H1 (cell line): Measurements from ENCODE around the gene PKD1. TPM values are rescaled to one million over a fixed set of nuclear protein-coding genes. Genes with fewer than 3 reads are reported as not detected.

Experiments
- CTCF ChIA-PET: fragments of 300-600 bp; sonication (Branson Sonifier 250); formaldehyde crosslinking; loops from one replicate; lab custom pipeline; 2021; ENCODE audit not compliant: partially characterized antibody; lab: Charles Lee
- POLR2A ChIA-PET: fragments of 300-600 bp; sonication (Branson Sonifier 250); formaldehyde crosslinking; loops from one replicate; lab custom pipeline; 2021; ENCODE audit warnings: inconsistent platforms; ENCODE audit not compliant: partially characterized antibody; lab: Charles Lee
- DNase-seq, 2 experiments: peaks; one replicate each; pipeline versions ENCODE4 v3.0.0 to v3.0.0-alpha.2; 2010 to 2022; ENCODE audit warnings: low spot score in 2 of 2, low read depth in 1 of 2, mixed read lengths in 1 of 2
- FAIRE-seq: peaks from 2 replicates; lab custom pipeline; 2011; peaks lifted over from hg19 to GRCh38; lab: Jason Lieb, UNC
- H2AFZ ChIP-seq: 2 replicates; pipeline ENCODE4 v1.8.1; 2012; ENCODE audit warnings: low read length, inconsistent platforms
- H2AK5ac ChIP-seq: 2 replicates; pipeline ENCODE4 v1.6.1; 2013; ENCODE audit warnings: low read depth, low read length
- H2BK120ac ChIP-seq: replicated peaks from 2 replicates; pipeline ENCODE3; 2013; ENCODE audit warnings: low read depth, low read length, inconsistent platforms
- H2BK12ac ChIP-seq: 2 replicates; pipeline ENCODE4 v1.6.1; 2013; ENCODE audit warnings: low read depth, low read length
- H2BK15ac ChIP-seq: 2 replicates; pipeline ENCODE4 v1.6.1; 2013; ENCODE audit warnings: low read length
- H2BK20ac ChIP-seq: 2 replicates; pipeline ENCODE4 v1.6.1; 2013; ENCODE audit warnings: low read length
- H2BK5ac ChIP-seq: 2 replicates; pipeline ENCODE4 v1.6.1; 2013; ENCODE audit warnings: low read depth, low read length
- H3K14ac ChIP-seq: 2 replicates; pipeline ENCODE4 v1.6.1; 2013; ENCODE audit warnings: inconsistent platforms; ENCODE audit not compliant: insufficient read length
- H3K18ac ChIP-seq: 2 replicates; pipeline ENCODE4 v1.6.1; 2013; ENCODE audit warnings: low read length; ENCODE audit errors: extremely low read depth
- H3K23ac ChIP-seq: 2 replicates; pipeline ENCODE4 v1.6.1; 2013; ENCODE audit warnings: inconsistent platforms; ENCODE audit not compliant: insufficient read length
- H3K23me2 ChIP-seq: 2 replicates; pipeline ENCODE4 v1.6.1; 2013; ENCODE audit warnings: low read depth, low read length
- H3K27ac ChIP-seq: 2 replicates; pipeline ENCODE4 v1.6.1; 2011; ENCODE audit warnings: low read depth, low read length, inconsistent platforms
- H3K27me3 ChIP-seq, 4 experiments: replicated peaks in 1 of 4; 1 replicate in 1 of 4; 2 replicates in 3 of 4; pipeline versions ENCODE4 v1.6.1 to v1.8.1; 2011 to 2013; ENCODE audit warnings: low read length in 3 of 4, mild to moderate bottlenecking in 3 of 4, inconsistent platforms in 2 of 4, mixed read lengths in 2 of 4, moderate library complexity in 1 of 4; ENCODE audit not compliant: control insufficient read depth in 3 of 4, insufficient read depth in 3 of 4; ENCODE audit errors: extremely low read depth in 1 of 4
- H3K36me3 ChIP-seq, 4 experiments: 2 replicates each; pipeline versions ENCODE4 v1.6.1 to v1.8.1; 2011 to 2013; ENCODE audit warnings: mild to moderate bottlenecking in 4 of 4, low read length in 3 of 4, moderate library complexity in 2 of 4, control low read depth in 1 of 4, inconsistent platforms in 1 of 4; ENCODE audit not compliant: insufficient read depth in 4 of 4, control insufficient read depth in 2 of 4
- H3K4ac ChIP-seq: replicated peaks from 2 replicates; pipeline ENCODE3; 2013; ENCODE audit warnings: low read length, low read depth, mixed read lengths, inconsistent platforms; ENCODE audit not compliant: insufficient read length
- H3K4me1 ChIP-seq, 4 experiments: replicated peaks in 1 of 4; 1 replicate in 1 of 4; 2 replicates in 3 of 4; pipeline versions ENCODE4 v1.6.1 to v1.8.1; 2011 to 2013; ENCODE audit warnings: low read length in 3 of 4, inconsistent platforms in 2 of 4, mixed read lengths in 1 of 4; ENCODE audit not compliant: insufficient read depth in 4 of 4, control insufficient read depth in 3 of 4
- H3K4me2 ChIP-seq, 2 experiments: 2 replicates each; pipeline versions ENCODE4 v1.6.1 to v1.8.1; 2011 to 2013; ENCODE audit warnings: low read depth in 2 of 2, low read length in 2 of 2, control low read depth in 1 of 2, inconsistent platforms in 1 of 2, mild to moderate bottlenecking in 1 of 2; ENCODE audit not compliant: insufficient read depth in 1 of 2
- H3K4me3 ChIP-seq, 4 experiments: fragments of 200-600, 300-600 bp in 1 of 4; sonication (generic), shearing (Covaris generic), sonication (Bioruptor Twin) in 1 of 4; 2 replicates each; pipeline versions ENCODE4 v1.5.1 to v1.8.1; 2011 to 2016; ENCODE audit warnings: low read length in 4 of 4, low read depth in 3 of 4, control low read depth in 2 of 4, inconsistent platforms in 2 of 4, mild to moderate bottlenecking in 2 of 4, mixed read lengths in 1 of 4, moderate library complexity in 1 of 4; ENCODE audit not compliant: insufficient read depth in 2 of 4; ENCODE audit errors: extremely low read depth in 1 of 4
- H3K56ac ChIP-seq: replicated peaks from 2 replicates; pipeline ENCODE3; 2013; ENCODE audit warnings: low read depth, mild to moderate bottlenecking, mixed read lengths, low read length, inconsistent platforms; ENCODE audit not compliant: insufficient read length
- H3K79me1 ChIP-seq: 2 replicates; pipeline ENCODE4 v1.6.1; 2013; ENCODE audit warnings: low read depth, low read length, control low read depth
- H3K79me2 ChIP-seq, 2 experiments: 2 replicates each; pipeline versions ENCODE4 v1.6.1 to v1.8.1; 2012 to 2013; ENCODE audit warnings: low read length in 2 of 2, mild to moderate bottlenecking in 2 of 2, inconsistent platforms in 1 of 2; ENCODE audit not compliant: insufficient read depth in 2 of 2, control insufficient read depth in 1 of 2
- H3K9ac ChIP-seq, 4 experiments: replicated peaks in 1 of 4; 1 replicate in 1 of 4; 2 replicates in 3 of 4; pipeline versions ENCODE4 v1.6.1 to v1.8.1; 2011 to 2013; ENCODE audit warnings: low read depth in 3 of 4, low read length in 3 of 4, control low read depth in 2 of 4, mild to moderate bottlenecking in 2 of 4, moderate library complexity in 2 of 4, inconsistent platforms in 1 of 4; ENCODE audit errors: extremely low read depth in 1 of 4
- H3K9me3 ChIP-seq, 2 experiments: 2 replicates each; pipeline versions ENCODE4 v1.6.1 to v1.8.1; 2012 to 2013; ENCODE audit warnings: mild to moderate bottlenecking in 2 of 2, moderate library complexity in 2 of 2, control low read depth in 1 of 2, inconsistent platforms in 1 of 2, low read depth in 1 of 2, low read length in 1 of 2, mixed read lengths in 1 of 2; ENCODE audit not compliant: insufficient read depth in 2 of 2
- H4K20me1 ChIP-seq, 2 experiments: replicated peaks in 1 of 2; 2 replicates each; pipeline versions ENCODE3 to v1.8.1; 2011 to 2013; ENCODE audit warnings: inconsistent platforms in 2 of 2, low read length in 2 of 2, mild to moderate bottlenecking in 1 of 2; ENCODE audit not compliant: insufficient read depth in 2 of 2, control insufficient read depth in 1 of 2
- H4K5ac ChIP-seq: 2 replicates; pipeline ENCODE4 v1.6.1; 2013; ENCODE audit warnings: low read length, low read depth, mixed read lengths, inconsistent platforms; ENCODE audit not compliant: insufficient read length
- H4K8ac ChIP-seq: 2 replicates; pipeline ENCODE4 v1.8.0; 2013; ENCODE audit warnings: mild to moderate bottlenecking, moderate library complexity, low read length, inconsistent platforms; ENCODE audit not compliant: insufficient read depth; ENCODE audit errors: extremely low read depth
- H4K91ac ChIP-seq: replicated peaks from 2 replicates; pipeline ENCODE3; 2013; ENCODE audit warnings: low read length, mixed read lengths, inconsistent platforms; ENCODE audit not compliant: insufficient read length
- CBX5 ChIP-seq: fragments of 300-800, 300-1000 bp; sonication (generic); IDR thresholded peaks from 2 replicates; pipeline ENCODE4 v1.7.1; 2016; ENCODE audit warnings: antibody characterized with exemption, low read length, low read depth
- CEBPB ChIP-seq: IDR thresholded peaks from 2 replicates; pipeline ENCODE4 v1.6.1; 2012; ENCODE audit warnings: low read depth, low read length
- CHD1 ChIP-seq: IDR thresholded peaks from 2 replicates; pipeline ENCODE4 v1.6.1; 2012; ENCODE audit warnings: low read depth, low read length, improper control_type of control experiment
- CHD2 ChIP-seq: IDR thresholded peaks from 2 replicates; pipeline ENCODE4 v1.6.1; 2012; ENCODE audit warnings: low read length, improper control_type of control experiment
- EZH2 ChIP-seq: fragments of 200-600 bp; sonication (generic); IDR thresholded peaks from 2 replicates; pipeline ENCODE4 v1.7.1; 2012; ENCODE audit warnings: low read depth, mild to moderate bottlenecking, moderate library complexity, low read length, inconsistent platforms; ENCODE audit not compliant: severe bottlenecking
- GTF2F1 ChIP-seq: IDR thresholded peaks from 2 replicates; pipeline ENCODE4 v1.6.1; 2012; ENCODE audit warnings: low read depth, low read length, improper control_type of control experiment, borderline replicate concordance
- KDM5A ChIP-seq: fragments of 200-600 bp; IDR thresholded peaks from 2 replicates; pipeline ENCODE4 v1.7.1; 2012; ENCODE audit warnings: mild to moderate bottlenecking, low read length, inconsistent platforms, mixed read lengths
- RFX5 ChIP-seq: IDR thresholded peaks from 2 replicates; pipeline ENCODE4 v1.6.1; 2011; ENCODE audit warnings: low read depth, low read length, improper control_type of control experiment, borderline replicate concordance
- RXRA ChIP-seq: IDR thresholded peaks from 2 replicates; pipeline ENCODE4 v1.6.1; 2011; ENCODE audit warnings: low read depth, mild to moderate bottlenecking, low read length, moderate library complexity; ENCODE audit not compliant: insufficient read depth
- SIN3A ChIP-seq, 2 experiments: IDR thresholded peaks in 1 of 2; conservative IDR thresholded peaks in 1 of 2; 2 replicates each; pipeline ENCODE4 v1.6.1; 2011 to 2012; ENCODE audit warnings: low read length in 2 of 2, improper control_type of control experiment in 1 of 2, low read depth in 1 of 2, mild to moderate bottlenecking in 1 of 2
- SIRT6 ChIP-seq: IDR thresholded peaks from one replicate; pipeline ENCODE4 v1.7.1; 2012; ENCODE audit warnings: low read length, inconsistent platforms
- TBP ChIP-seq: IDR thresholded peaks from 2 replicates; pipeline ENCODE4 v1.6.1; 2011; ENCODE audit warnings: low read depth, low read length, improper control_type of control experiment
- WGBS, 2 experiments: shearing (Covaris generic) in 1 of 2; methylation state at CpG; one replicate each; pipeline versions ENCODE4 v1.1.6 to v1.1.7; 2013 to 2015; ENCODE audit warnings: low lambda C conversion rate in 2 of 2, mixed read lengths in 2 of 2, inconsistent platforms in 1 of 2, low coverage in 1 of 2, missing lambda C conversion rate in 1 of 2; ENCODE audit not compliant: insufficient replicate concordance in 2 of 2, insufficient coverage in 1 of 2, insufficient read length in 1 of 2; ENCODE audit errors: extremely low coverage in 1 of 2, missing lambda C conversion rate in 1 of 2; 5-methylcytosine and 5-hydroxymethylcytosine counted together
- polyA plus RNA-seq, 7 experiments: library from polyadenylated mRNA; depleted of rRNA in 3 of 7; stranded (reverse) in 5 of 7; unstranded in 2 of 7; fragments of >200 nt in 5 of 7; fragments of 200-250 nt in 2 of 7; gene quantifications; 1 replicate in 5 of 7; 2 replicates in 1 of 7; 4 replicates in 1 of 7; pipeline versions ENCODE4 v1.2.1 to v1.2.3, GENCODE V29; 2011 to 2013; ENCODE audit warnings: missing spikeins in 2 of 7, mixed read lengths in 2 of 7
- total RNA-seq: library from RNA; stranded (reverse); fragmentation: NEBNext Ultra II Directional; extraction: Animal tissue kit (Norgen Biotek cat#: 25700); gene quantifications from 2 replicates; pipeline ENCODE4 v1.2.1, GENCODE V29; 2021
- TF ChIP-seq, protein P1 (sequence below): IDR thresholded peaks from 2 replicates; pipeline ENCODE4 v1.6.1; 2012; ENCODE audit warnings: low read length, inconsistent platforms

PKD1 gene
- total and polyA plus RNA-seq, 2 of the 8 experiments (the other 6 are each of a cell fraction or from before 2014, with no cell fraction given), result 40.6 to 52.7 TPM

- no peak overlapping the region for H2BK120ac ChIP-seq
- H3K9ac ChIP-seq, result no peak overlapping the region
- no peak overlapping the region for H3K18ac ChIP-seq
- H3K79me1 ChIP-seq, result no peaks in the 10 kb centered on the region
- no peak overlapping the region for H3K23ac ChIP-seq
- H3K27ac ChIP-seq, result no peak overlapping the region
- no peak for DNase-seq
- no peak overlapping the region for H2AK5ac ChIP-seq
- H2AFZ ChIP-seq, result no peak overlapping the region
- no peaks in the 10 kb centered on the region for H3K79me2 ChIP-seq
- H4K20me1 ChIP-seq, result peaks cover 0 to 13% of the 10 kb centered on the region in 2 experiments
- H4K8ac ChIP-seq, result peak overlapping the region; percentile 25; the same call in 1 of the 2 replicates
- H2BK15ac ChIP-seq, result no peak overlapping the region
- WGBS, 2 experiments, result 90% methylated on average over 13 of the region's 17 CpGs; no CpG with 5 or more reads in 1 of the 2 experiments
- no peak overlapping the region for H3K14ac ChIP-seq
- no peak overlapping the region for H4K5ac ChIP-seq
- H3K4me3 ChIP-seq, result no peak overlapping the region
- no peak for FAIRE-seq
- no peak overlapping the region for H3K4me2 ChIP-seq
- peaks cover 0 to 7% (median 2%) of the 10 kb centered on the region in 4 experiments; a peak in 3 of 8 replicates for H3K36me3 ChIP-seq
- no peaks in the 10 kb centered on the region for H3K27me3 ChIP-seq
- no peak overlapping the region; the same call in 1 of the 2 replicates for H2BK5ac ChIP-seq
- no peak overlapping the region for H2BK20ac ChIP-seq
- H3K9me3 ChIP-seq, result no peaks in the 10 kb centered on the region
- H3K4ac ChIP-seq, result no peak overlapping the region
- CTCF ChIA-PET, result interaction anchor here (0.7 to 2.2 kb wide), 4 partner anchors 13 to 96 kb away, joined by 3 to 6 read pairs (median 4); partner anchors contain the start of gene RPS2
- H3K23me2 ChIP-seq, result no peaks in the 10 kb centered on the region
- POLR2A ChIA-PET, result interaction anchor here (0.9 to 1.7 kb wide), 5 partner anchors 10 to 151 kb away, joined by 3 to 6 read pairs (median 5); partner anchors contain the start of genes BRICD5, NTHL1 and TSC2
- H3K4me1 ChIP-seq, result no peaks in the 10 kb centered on the region
- H4K91ac ChIP-seq, result no peak overlapping the region
- H2BK12ac ChIP-seq, result no peak overlapping the region
- H3K56ac ChIP-seq, result no peak overlapping the region
- TF ChIP-seq SIRT6, result no peak
- no peak for TF ChIP-seq EZH2
- TF ChIP-seq CEBPB, result no peak
- no peak for TF ChIP-seq CBX5
- no peak for TF ChIP-seq CHD1
- TF ChIP-seq RFX5, result no peak
- no peak for TF ChIP-seq GTF2F1
- TF ChIP-seq CHD2, result no peak
- TF ChIP-seq SIN3A (conservative IDR thresholded peaks at IDR 0.05 in 1 of 2, IDR thresholded peaks at IDR 0.05 in 1 of 2; ENCODE audit: low read depth in 1 of 2, low read length in 2 of 2), result no peak
- TF ChIP-seq, protein P1, sequence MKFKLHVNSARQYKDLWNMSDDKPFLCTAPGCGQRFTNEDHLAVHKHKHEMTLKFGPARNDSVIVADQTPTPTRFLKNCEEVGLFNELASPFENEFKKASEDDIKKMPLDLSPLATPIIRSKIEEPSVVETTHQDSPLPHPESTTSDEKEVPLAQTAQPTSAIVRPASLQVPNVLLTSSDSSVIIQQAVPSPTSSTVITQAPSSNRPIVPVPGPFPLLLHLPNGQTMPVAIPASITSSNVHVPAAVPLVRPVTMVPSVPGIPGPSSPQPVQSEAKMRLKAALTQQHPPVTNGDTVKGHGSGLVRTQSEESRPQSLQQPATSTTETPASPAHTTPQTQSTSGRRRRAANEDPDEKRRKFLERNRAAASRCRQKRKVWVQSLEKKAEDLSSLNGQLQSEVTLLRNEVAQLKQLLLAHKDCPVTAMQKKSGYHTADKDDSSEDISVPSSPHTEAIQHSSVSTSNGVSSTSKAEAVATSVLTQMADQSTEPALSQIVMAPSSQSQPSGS, result no peak
- no peak for TF ChIP-seq KDM5A
- no peak for TF ChIP-seq TBP
- TF ChIP-seq RXRA, result no peak
Measured at GRCh38 chr16:2060346-2060745, 75.4 kb downstream of the PKD1 start.
